Suprapubic skin (tissue), 4 donors: ENCODE measurements around the gene GTF2H2.
"Not testable (repeated sequence)": the region's sequence is repeated elsewhere in the genome, so short reads cannot be mapped to it uniquely, and the experiment has no call there.

ENCODE experiments used
- POLR2A ChIP-seq, 2 donors: fragments of 450-650 bp; IDR thresholded peaks; one replicate each; pipeline ENCODE4 v1.6.1; 2017; ENCODE audit warnings: antibody characterized with exemption in 2 of 2, mild to moderate bottlenecking in 2 of 2, moderate library complexity in 2 of 2
- POLR2AphosphoS5 ChIP-seq, 3 donors: sonication (generic); formaldehyde crosslinking; IDR thresholded peaks; one replicate each; pipeline ENCODE4 v1.6.1; 2017; ENCODE audit warnings: antibody characterized with exemption in 3 of 3

- TF ChIP-seq POLR2A, POLR2AphosphoS5 (IDR thresholded peaks at IDR 0.05): not testable (repeated sequence)
Observed at GRCh38 chr5:71082340-71082739, 14.9 kb upstream of the GTF2H2 start.
